GM13976 (cell line): ENCODE data around the gene ACAP2.
A peak's percentile ranks its signal among the peaks of the same experiment; 100 is the strongest.
"Not testable (repeated sequence)": the region's sequence is repeated elsewhere in the genome, so short reads cannot be mapped to it uniquely, and the experiment has no call there.

Experiments used
- DNase-seq: peaks from one replicate; pipeline ENCODE4 v3.0.0; 2012; ENCODE audit warnings: low spot score
- CTCF ChIP-seq: IDR thresholded peaks from 2 replicates; pipeline ENCODE4 v1.5.1; 2012; ENCODE audit warnings: borderline replicate concordance, mild to moderate bottlenecking; ENCODE audit not compliant: insufficient read depth; ENCODE audit errors: extremely low read depth, missing control alignments, control extremely low read depth
- in situ Hi-C: fragments of 300-500 bp; cut with MboI; formaldehyde crosslinking; loops from one replicate; pipeline ENCODE4 v1.12.0; 2022; ENCODE audit warnings: low sequenced_read_pairs, mixed read lengths, inconsistent platforms; ENCODE audit not compliant: unreplicated experiment

The ACAP2 gene

GRCh38 chr3:195442573-195443390 is at the start of gene ACAP2:
Gene ACAP2 (minus strand): TSS chr3:195443020. CDS start chr3:195442847, 173 bp downstream.
- no peak for TF ChIP-seq CTCF
- in situ Hi-C loops = no loop called here
- peak; percentile 100 for DNase-seq

- TF ChIP-seq CTCF = no peak
Observed at GRCh38 chr3:195475614-195476013, 32.8 kb upstream of the ACAP2 start.

GRCh38 chr3:195475116-195475515 is 32.3 kb upstream of the ACAP2 start:
- DNase-seq, in situ Hi-C loops: not testable (repeated sequence)

More at GRCh38 chr3:195475614-195476013, 32.8 kb upstream of the ACAP2 start:
- no peak for DNase-seq
- in situ Hi-C loops = no loop called here

- TF ChIP-seq CTCF = no peak
- no peak for DNase-seq
- in situ Hi-C loops = no loop called here
Observed at GRCh38 chr3:195468841-195469240, 26.0 kb upstream of the ACAP2 start.

GRCh38 chr3:195468391-195468776 is 25.6 kb upstream of the ACAP2 start:
- TF ChIP-seq CTCF = no peak
- in situ Hi-C loops = no loop called here
- DNase-seq = no peak

GRCh38 chr3:195467641-195468390 is 25.0 kb upstream of the ACAP2 start:
- in situ Hi-C loops = no loop called here
- TF ChIP-seq CTCF = no peak
- no peak for DNase-seq

- in situ Hi-C loops = no loop called here
- no peak for TF ChIP-seq CTCF
- DNase-seq = no peak
Observed at GRCh38 chr3:195466251-195466650, 23.4 kb upstream of the ACAP2 start.

- DNase-seq, in situ Hi-C loops: not testable (repeated sequence)
Observed at GRCh38 chr3:195462922-195463321, 20.1 kb upstream of the ACAP2 start.
